Inferior parietal cortex (tissue), 1 donor: ENCODE results near the gene GPR39.
"Not testable (repeated sequence)": the region's sequence is repeated elsewhere in the genome, so short reads cannot be mapped to it uniquely, and the experiment has no call there.

Experiments
- DNase-seq: peaks from one replicate; pipeline ENCODE4 v3.0.0-alpha.2; 2016; ENCODE audit errors: extremely low spot score

GPR39 gene

DNA sequence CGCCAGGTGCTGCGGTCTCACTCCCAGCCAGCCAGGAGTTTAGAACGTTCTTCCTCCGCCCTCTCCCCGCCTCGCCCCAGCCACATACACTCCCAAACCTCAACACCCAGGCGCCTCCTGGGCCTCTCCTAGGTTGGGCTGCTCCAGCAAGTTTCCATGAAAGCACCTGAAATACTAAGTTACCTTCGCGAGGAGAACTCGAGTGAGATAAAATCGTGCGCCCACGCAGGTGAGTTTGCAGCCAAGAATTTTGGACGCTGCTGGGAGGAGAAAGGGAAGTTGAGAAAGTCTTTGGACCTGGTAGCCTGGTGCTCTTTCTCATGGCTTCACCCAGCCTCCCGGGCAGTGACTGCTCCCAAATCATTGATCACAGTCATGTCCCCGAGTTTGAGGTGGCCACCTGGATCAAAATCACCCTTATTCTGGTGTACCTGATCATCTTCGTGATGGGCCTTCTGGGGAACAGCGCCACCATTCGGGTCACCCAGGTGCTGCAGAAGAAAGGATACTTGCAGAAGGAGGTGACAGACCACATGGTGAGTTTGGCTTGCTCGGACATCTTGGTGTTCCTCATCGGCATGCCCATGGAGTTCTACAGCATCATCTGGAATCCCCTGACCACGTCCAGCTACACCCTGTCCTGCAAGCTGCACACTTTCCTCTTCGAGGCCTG is at the start of gene GPR39:
GPR39 (plus strand) TSS at position 83 of the 673 bp plus-strand sequence.
- DNase-seq: no peak

DNA sequence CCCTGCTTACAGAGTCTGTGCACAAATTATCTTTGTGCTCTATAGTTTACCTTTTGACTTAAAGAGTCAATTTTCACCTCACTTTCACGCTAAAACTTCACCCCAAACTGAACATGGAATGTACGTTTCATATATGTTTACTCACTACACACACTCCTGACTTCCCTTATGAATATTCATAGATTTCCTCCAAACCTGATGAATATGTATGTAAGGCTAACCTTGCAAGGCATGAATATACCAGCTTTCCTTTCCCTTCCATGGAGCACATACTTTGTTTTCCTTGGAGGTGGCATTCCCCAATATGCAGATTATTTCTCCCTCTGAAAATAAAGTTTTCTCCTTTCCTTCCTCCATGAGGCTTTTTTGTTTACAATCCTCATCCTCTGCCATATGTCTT is 48.4 kb upstream of the GPR39 start:
- no peak for DNase-seq

DNA sequence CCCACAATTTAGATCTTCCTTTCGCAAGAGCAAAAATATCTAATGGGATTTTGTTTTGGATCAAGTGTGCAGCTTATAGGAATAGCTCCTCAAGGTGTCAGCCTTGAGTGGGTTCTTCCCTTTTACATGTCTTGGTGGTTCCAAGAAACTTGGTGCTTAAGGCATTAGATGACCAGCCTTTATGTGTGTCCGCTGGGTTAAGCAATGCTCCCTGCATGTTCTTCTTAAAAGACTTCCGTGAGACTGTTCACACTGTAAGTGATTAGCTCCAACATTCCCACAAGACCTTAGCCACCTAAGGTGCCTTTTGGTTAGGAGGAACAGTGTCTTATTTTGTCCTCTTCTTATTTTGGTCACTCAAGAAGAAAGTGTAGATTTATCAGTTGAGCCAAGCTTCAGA is 44.3 kb upstream of the GPR39 start:
- DNase-seq: no peak

DNA sequence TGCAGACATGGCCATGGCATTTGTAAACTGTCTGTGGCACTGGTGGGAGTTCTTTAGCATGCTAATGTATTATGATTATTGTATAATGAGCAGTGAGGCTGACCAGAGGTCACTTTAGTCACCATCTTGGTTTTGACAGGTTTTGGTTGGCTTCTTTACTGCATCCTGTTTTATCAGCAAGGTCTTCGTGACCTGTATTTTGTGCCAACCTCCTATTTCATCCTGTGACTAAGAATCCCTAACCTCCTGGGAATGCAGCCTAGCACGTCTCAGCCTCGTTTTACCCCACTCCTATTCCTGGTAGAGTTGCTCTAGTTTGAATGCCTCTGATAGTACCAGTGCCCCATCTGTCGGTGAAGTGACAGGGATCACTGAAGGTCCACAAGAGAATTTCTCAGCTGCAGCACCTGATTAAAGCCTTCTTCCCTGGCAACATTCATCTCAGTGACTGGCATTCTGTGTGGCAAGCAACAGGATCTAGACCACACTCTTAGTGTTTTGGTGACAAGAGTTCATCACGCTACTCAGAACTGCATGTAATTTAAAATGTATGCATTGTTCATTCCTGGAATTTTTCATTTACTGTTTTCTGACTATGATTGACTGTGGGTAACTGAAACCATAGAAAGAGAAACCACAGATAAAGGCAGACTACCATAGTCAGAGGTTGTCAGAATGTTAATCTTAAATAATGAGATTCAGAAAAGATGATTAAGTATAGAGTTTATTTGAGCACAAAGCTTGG is 43.0 kb upstream of the GPR39 start:
- DNase-seq: no peak

DNA sequence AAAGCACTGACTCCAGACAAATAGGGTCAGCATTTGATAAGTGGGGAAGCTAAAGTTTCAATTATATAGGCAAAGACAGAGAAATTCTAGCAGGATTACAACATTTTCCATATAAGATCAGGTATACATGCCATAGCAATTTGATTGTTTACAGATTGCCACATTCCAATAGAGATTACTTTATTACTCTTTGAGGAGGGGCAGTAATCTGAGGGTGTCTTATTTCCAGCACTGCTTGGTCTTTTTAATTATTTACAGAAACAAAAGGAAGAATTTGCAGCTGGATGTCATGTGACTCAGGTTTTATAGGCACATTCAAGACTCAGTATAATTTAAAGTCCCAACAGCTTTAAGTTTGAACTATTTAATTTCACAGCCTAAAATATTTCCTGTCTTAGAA is 42.5 kb upstream of the GPR39 start:
- no peak for DNase-seq

DNA sequence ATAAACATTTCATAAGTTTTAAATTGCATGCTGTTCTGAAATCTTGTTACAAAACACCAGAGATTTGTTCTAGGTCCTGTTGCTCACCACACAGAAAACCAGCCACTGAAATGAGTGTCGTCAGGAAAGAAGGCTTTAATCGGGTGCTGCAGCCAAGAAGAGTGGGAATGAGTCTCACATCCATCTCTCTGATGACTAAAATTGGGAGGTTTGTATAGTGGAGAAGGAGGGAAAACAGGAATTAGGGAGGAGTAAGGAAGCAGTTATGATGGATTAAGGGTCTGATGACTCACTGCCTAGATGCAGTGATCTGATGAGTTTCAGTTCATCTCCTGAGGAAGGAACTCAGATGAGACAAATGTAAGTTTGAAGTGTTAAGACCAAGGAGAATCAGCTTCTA is 42.1 kb upstream of the GPR39 start:
- DNase-seq: no peak

DNA sequence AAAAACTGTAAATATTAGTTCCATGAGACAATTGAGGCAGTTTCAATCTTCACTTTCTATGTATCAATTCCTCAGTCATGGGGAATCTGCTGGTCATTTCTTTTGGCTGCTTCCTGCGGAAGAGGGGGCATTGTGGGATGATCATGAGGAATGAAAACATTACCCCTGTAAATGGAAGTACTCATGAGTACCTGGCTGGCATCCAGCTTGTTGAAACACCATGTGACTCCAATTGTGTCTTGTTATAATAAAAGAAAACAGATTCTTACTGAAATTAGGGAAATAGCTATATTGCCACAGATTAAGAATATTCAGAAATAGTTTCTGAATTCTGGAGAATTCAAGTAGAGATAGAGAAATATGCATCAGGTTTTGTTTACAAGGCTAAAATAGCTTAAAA is 41.6 kb upstream of the GPR39 start:
- no peak for DNase-seq

DNA sequence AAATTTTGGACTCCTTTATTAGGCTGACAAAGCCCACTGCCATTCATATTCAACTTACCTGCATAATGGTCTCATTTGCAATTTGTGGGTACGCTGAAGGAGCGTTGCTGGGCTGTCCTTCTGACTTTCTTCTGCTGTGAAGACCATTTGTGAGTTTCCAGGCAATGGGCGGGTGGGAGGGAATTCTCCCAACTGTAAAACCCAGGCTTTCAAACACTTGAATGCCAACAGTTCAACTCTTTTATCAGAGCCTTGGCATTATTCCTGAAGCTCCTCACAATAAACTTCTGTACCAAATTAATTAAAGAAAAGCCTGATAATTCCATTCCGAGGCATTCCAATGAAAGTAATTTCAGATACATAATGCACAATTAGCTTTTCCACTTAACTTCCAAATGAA is 35.2 kb upstream of the GPR39 start:
- DNase-seq: no peak

DNA sequence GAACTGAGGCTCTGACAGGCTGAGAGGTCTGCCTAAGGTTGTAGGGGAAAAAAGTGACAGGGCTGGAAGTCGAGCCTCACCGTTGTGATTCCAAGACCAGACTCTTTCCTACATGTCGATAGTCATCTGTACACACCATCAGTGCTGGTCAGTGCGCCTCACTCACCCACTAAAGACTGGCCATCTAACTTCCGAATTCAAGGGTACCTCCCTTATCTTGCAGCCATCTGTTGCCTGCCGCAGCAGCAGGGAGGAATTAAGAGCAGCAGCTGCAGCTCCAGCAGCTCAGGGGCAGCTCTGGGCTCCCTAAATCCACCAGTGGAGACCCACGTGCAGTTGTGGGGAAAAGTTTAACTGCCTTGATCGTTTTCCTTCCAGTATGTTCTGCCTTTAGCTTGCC is 32.6 kb upstream of the GPR39 start:
- DNase-seq: no peak

DNA sequence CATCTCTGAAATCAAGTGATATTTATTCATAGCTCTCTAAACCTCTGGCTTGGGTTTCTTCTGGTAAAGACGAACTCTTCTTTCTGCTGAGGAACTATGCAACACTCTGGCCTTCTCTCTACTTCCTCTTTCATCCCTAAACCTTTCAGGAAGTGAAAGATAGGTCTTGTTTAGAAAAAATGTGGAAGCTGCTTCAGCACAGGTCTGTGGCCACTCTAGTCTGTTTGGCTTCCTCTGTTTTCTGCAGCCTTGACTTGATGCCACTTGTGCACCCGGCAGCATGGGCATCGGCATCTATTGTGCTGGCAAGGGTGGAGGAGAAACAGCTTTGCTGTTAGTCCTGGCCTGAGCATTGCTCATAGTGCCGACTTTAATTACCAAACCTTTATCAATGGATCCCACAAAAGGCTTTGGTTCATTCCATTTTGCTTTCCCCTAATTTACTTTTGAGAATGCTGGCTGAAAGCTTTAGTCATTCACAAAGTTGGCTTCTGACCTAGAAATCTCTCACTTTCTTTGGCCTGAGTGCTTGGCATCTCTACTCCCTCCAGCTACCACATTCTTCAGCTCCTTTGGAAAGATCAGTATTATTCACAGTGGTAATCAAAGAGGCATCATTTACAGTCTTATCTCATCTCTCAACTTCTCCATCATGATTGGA is 32.0 kb upstream of the GPR39 start:
- DNase-seq: no peak

DNA sequence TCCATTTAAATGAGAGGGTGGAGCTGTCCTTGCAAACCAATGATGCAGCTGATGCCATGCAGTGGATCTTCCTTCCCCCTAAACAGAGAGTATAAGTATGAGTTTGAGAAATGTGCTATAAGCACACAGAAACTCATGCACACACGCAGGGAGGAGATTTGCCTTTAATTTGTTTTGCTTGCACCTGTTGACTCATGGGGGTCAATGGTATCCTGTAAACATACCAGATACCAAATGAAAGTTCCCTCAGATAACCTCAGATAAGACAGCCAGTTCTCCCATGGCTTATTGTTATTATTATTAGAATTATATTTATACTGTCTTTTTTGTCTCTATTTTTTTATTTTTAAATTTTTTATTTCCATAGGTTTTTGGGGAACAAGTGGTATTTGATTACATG is 29.5 kb upstream of the GPR39 start:
- DNase-seq: no peak

DNA sequence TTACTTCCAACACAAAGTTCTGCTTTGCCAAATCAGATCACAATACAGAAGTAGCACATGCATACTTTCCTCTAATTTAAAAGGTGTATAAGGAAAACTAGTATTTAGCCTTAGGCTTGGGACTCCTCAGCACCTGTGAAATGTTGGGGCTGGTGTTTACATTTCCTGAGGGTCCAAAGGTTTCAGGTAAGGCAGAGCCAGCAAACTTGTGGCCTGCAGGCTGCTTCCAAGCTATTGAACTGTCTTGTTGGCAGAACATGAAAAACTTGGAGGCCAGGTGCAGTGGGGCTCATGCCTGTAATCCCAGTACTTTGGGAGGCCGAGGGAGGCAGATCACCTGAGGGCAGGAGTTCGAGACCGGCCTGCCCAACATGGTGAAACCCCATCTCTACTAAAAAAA is 26.5 kb upstream of the GPR39 start:
- DNase-seq: no peak

DNA sequence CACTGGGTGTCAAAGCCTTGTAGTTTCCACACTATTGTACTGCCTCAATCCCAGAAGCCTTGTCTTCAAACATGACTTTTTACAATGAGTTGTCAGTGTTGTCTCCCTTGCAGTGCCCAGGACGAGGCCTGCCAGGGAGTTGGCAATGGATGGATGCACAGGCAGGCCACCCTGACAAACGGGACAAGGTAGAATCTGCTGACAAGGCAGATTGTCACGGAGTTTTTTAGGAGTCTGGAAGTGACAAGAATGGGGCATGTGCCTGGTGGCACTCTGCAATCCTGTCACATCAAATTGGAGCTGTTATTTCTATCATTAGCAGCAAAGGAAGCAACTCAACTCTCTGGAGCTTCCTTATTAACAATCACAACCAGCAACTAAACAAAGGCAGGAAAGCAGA is 25.2 kb upstream of the GPR39 start:
- no peak for DNase-seq

DNA sequence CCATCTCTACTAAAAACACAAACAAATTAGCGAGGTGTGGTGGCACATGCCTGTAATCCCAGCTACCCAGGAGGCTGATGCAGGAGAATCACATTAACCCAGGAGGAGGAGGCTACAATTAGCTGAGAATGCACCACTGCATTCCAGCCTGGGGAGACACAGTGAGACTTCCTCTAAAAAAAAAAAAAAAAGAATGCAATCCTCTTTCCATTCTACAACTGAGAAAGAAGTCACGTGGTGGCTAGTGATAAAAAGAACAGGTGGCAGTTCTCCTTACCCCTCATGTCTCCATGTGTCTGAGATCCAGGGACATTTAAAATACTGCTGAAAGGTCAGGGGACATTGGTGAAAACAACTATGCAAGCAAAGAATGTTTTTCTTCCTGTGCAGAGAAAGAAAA is 24.4 kb upstream of the GPR39 start:
- DNase-seq: no peak

DNA sequence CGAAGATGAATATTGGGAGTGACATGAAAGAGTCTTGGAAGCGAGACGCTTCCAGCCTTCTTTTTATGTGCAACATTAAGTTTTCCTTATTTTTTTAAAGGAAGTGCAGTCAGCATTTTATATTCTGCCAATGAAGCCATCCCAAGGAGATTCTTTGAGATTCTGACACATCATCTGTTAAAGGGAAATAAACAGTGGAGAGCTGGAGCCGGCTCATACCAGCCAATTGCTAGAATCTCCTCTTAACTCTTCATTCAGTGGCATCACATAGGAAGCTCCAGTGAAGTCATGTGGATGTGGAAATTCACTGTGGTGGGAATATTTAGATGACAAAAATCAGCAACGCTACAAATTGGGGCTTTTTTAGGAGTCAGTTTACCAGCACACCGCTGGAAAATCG is 23.7 kb upstream of the GPR39 start:
- no peak for DNase-seq

DNA sequence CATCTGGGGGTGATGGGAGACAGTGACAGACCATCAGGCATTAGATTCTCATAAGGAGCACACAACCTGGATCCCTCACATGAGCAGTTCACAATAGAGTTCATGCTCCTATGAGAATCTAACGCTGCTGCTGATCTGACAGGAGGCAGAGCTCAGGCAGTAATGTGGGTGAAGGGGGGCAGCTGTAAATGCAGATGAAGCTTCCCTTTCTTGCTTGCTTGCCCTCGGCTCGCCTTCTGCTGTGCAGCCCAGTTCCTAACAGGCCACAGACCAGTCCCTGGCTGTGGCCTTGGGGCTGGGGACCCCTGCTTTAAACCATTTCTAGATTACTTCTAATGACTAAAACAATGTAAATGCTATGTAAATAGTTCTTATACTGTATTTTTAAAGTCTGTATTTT is 19.6 kb upstream of the GPR39 start:
- not testable (repeated sequence) for DNase-seq

DNA sequence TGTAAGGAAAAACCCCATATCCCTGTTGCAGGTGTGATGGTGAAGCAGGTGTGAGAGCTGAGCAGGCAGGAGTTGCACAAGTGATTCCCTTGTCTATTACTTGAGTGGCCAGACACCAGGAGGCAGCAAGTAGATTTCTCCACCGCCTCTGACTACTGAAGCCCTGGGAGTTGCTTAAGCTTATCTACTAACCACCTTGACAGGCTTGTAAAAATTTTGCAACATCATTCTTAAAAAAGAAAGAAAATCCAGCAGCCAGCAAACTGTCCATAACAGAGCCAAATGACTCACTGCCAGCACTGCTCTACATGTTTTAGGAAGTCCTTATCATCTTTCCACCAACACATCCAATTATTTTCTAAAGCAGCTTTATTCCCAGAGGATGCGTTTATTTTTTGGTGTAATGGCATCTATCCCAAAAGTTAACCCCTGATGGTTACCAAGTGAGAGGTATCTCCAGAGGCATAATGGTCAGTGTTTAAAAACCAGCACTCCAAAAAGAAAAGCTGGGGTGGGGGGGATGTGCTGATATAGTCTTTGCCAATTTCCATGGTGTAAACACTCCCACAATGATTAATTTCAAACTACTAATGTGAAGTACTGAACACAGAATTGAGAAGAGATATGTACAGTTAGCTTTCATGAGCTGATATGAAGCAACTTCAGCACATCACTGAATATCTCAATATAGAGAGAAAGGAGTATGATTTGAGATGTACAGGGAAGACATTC is 16.3 kb upstream of the GPR39 start:
- no peak for DNase-seq

DNA sequence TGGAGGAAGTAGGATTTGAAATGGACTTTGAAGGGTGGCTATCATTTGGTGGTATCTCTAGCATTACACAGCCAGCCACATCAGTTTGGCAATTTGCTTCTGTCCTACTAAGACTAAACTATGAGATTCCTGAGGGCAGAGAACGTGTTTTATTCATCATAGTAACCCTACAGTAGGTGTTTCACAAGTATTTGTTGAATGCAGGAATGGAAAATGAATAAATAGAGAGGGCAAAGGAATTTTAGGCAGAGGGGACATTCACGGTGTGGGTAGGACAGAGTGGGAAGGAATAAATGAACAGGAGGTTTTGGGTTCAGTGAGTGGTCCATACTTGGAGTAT is 15.7 kb upstream of the GPR39 start:
- no peak for DNase-seq

DNA sequence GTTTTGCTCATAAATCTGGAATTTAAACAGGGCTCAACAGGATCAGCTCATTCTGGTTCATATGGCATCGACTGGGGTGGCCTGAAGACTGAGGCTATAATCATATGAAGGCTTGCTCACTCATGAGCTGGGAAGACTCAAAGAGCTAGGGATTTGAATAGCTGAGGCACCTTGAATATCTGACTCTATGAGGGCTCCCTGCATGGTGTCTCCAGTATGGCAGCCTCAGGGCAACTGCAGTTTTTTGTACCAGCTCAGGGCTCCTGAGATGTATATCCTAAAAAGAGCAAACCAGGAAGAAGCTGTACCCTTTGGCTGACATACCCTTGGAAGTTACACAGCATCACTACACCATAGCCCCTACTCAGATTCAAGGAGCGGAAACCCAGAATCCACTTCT is 15.3 kb upstream of the GPR39 start:
- no peak for DNase-seq

DNA sequence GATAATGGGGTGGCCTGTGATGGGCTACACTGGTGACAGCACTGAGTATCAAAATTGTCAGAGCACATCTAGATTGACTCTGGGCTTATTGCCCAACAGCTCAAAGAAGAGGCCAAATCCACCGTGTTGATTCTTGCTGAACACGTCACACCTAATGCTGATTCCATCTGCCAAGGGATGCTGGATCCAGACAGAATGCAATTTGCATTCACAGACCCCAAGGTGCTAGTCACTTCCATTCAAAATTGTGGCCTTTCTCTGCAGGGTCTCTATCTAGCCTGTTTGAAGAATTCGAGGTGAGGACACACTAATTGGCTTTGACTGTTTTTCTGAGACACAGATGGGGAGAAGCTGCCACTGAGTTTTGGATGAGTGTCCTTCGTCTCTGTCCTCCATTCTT is 13.5 kb upstream of the GPR39 start:
- no peak for DNase-seq

DNA sequence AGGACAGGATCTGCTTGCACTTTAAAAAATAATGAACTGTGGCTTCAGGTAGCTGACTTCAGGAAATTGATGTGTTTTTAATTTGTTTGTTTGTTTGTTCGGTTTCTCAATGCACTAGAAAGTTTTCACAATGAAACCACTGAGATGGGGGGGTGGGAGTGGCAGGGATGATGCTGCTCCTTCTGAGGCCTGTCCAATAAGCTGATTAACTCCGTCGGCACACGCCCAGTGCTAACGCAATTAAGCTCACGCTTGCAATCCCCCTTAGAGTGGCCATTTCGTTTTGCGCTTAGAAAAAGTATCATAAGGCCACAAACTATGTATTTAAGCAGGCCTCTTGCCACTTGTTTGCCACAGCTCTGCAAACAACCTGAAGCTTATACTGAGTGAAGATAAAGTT is 12.5 kb upstream of the GPR39 start:
- DNase-seq: no peak

DNA sequence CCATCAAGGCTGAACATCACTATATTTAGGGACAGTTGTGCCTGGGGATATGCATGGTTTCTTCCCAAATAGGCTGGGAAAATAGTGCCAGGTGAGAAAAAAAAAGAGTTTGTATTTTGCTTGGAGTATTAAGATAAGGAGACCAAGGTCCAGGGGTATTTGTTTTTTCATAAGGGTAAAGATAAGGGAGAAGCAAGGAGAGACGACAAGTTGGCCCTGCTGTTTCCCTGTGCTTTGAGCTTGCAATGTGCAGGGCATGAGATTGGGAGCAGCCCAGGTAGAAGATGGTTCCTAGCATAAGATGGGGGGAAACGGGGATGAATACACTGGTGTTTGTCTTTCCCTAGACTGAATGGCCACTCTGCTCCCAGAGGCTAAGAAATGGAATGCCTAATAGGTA is 8.8 kb upstream of the GPR39 start:
- DNase-seq: no peak

DNA sequence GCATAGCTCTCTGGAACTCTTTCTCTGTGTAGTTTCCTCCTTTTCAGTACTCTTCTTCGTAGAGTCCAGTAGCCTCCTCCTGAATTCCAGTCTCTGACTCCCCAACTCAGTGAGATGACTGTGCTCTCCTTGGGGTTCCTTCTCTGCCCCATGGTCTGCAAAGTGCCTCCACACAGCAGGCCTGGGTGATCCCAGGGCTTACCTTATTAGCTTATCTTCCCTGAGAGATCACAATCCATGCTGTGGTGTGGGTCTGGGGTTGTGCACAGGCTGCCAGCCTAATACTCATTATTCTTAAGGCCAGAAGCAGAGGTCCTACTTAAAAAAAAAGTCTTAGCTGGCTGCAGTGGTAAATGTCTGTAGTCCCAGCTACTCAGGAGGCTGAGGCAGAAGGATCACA is 4.6 kb upstream of the GPR39 start:
- DNase-seq: no peak
